Mucosa of gallbladder (tissue), 1 donor: ENCODE results near the gene OLFM1. TPM values are rescaled to one million over a fixed set of nuclear protein-coding genes. Genes with fewer than 3 reads are reported as not detected.
"Not testable (repeated sequence)": the region's sequence is repeated elsewhere in the genome, so short reads cannot be mapped to it uniquely, and the experiment has no call there.

ENCODE experiments used
- DNase-seq: peaks from one replicate; pipeline ENCODE4 v3.0.0-alpha.2; 2020; ENCODE audit warnings: low spot score
- total RNA-seq: library from RNA; stranded (reverse); gene quantifications from one replicate; pipeline ENCODE4 v1.2.1, GENCODE V29; 2021
- donor health status: DM: no; HTN: no; CAD: no.

OLFM1 gene
- total RNA-seq, 1 donor from 2014 or later, result 13.4 TPM

DNA sequence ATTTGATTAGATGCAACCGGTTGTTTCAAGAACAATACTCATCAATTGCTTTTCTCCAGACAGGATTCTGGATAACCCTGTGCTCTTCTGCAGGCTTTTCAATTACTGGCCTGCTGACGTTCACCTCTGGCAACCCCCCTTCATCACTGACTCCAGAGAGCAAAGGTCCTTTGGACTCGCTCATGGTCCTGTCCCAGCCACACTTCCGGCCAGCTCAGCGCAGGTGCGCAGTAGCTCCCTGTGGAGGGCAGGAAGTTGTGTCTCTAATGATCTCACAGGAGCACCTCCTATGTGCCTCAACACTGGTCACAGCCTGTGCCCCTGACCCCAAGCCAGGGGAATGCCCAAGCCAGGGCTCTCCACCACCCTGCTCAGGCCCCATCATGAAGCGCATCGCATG is 44.0 kb downstream of the OLFM1 start:
- no peak for DNase-seq

DNA sequence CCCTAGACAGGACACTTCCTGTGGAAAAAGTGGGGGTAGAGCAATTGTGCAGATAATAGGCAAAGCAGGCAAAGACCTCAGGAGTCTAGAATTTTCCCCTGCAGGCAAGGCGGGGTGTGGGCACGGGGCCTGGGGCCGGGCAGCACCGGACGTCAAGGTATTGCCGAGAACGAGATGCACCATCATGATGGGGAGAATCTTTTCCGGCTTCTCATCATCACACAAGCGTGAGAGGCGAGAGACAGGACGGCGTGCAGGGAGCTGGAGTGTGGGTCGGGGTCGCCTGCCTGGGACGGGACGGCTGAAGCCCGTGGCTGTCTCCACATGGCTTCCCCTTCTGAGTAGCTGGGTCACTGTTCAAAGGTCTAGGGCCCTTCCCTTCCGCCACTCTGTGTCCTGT is 44.5 kb downstream of the OLFM1 start:
- no peak for DNase-seq

DNA sequence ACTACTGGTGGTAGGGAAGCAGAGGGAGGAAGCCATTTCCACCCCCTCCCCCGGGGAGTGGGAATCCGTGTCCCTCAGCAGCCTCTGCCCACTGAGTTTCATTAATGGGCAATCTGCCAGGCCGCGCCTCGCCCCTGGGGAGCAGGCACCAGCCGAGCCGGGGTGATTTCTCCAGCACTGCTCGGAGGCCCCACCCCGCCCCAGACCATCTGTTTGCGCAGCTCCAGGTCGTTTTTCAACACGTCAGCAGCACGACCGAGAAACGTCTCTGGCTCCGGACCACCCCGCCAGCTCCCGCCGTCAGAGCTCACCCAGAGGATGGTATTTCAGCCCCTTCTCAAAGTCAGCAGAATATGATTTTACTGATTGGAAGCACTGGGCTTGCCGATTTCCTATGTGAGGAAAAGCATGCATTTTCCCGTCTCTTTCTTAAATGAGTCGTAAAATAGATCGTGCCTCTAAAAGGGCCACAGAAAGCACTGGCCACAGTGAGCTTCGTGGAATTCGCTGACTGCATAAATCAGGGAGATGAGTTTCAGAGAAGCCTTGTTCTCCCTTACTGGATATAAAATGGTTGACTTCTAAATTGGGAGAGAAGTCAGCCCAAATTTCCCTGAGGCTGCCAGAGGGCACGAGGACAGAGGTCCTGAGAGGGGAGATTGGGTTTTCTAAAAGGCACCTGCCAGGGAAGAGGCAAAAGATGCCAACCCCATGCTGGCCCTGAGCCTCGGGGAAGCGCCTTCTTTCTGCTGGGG is 47.0 kb downstream of the OLFM1 start:
- no peak for DNase-seq

DNA sequence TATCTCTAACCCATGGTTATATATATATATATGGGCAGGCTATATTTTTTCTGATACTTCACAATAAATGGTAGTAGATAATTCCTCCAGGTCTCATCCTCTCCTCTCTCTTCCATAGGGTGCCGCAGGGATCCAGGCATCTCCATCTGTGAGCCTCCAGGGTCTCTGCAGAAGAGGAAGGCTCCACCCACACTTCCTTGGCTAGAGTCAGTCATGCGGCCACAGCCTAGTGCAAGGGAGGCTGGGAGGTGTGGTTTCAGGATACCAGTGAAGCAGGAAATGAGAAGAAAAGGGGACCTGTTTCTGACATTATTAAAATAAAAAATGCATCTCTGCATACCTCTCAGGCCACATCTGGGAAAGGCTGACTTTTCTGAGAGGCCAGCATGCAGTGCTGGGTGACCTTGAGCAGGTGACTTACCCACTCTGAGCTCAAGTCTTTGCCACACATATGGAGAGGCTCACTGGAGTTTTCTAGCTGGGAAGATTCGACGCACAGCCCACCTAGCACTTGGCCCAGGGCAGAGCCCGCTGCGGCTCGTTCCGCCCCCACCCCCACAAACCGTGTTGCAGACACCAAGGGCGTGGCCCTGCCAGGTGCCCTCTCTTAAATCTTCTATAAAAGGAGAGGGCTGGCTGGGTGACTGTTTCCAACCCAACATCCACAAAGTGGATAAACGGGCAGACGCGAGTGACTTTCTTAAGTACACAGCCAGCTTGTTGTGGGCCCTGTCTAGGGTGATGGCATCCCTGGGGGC is 47.9 kb downstream of the OLFM1 start:
- no peak for DNase-seq

DNA sequence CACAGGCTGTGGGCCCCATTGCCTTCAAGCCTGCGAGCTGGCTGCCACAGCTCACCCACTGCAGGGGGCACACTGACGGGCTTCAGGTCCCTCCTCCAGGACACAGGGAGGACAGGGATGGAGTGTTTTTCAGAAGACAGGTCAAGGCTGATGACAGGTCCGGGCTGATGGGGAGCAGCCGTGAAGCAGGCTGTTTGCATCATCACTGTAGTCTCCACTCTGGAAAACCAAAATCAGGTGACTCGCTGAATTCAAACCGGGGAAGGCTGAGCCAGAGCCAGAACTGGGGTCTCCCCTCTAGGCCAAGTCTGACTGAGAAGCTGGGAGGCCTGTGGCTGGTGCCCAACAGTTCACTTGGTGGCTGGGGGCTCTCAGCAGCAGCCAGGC is 48.5 kb downstream of the OLFM1 start:
- DNase-seq, result no peak

DNA sequence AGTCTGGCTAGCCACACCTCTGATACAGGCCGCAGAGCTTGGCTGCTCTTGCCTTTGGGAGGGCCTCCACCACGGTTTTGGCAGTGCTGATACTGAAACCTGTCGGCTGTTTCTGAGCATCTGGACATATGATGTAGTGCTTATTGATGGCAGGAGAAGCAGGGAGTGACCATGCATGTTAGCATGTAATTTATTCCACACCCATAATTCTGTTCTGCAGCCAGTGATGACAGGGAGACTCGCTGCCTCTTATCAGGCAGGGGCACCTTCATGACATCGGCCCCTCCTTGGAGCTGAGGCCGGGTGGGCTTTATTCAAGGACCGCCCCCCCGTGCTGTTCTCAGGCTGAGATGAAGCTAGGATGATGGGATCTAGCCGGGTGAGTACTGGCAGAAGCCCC is 49.0 kb downstream of the OLFM1 start:
- DNase-seq, result no peak

DNA sequence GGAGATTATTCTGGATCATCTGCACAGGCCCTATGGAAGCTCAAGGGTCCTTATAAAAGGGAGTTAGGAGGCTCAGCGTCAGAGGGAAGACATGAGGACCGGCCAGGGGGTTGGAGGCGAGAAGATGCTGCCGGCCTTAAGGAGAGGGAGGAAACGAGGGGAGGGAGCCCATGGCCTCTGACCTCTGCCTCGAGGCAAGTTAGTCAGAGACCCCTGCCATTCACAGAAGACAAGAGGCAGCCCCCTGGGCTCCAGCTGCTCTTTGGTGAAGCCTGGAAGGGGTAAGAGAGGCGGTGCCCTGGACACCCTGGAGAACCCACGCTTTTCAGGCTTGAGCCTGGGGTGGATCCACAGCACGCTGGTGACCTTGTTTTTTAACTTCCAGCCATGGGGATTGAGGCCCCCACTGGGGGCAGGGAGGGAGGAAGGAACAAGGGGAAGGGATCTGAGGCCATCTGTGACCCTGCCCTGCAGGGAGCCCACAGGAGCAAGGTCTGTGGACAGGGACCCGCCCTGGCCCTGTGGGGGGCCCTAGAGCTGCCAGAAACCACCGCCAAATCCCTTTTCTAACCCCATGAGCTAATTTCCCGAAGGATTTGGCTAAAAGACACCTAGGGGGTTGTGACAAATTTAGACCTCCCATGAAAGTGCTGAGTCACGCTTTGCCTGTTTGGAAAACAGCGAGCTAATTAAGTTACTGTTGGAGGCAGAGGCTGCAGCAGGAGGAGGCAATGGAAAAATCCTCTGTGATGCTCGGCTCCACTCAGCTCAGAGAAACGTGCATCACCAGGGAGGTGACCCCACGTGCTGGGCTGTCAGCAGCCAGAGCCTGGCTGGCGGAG is 49.7 kb downstream of the OLFM1 start:
- no peak for DNase-seq

DNA sequence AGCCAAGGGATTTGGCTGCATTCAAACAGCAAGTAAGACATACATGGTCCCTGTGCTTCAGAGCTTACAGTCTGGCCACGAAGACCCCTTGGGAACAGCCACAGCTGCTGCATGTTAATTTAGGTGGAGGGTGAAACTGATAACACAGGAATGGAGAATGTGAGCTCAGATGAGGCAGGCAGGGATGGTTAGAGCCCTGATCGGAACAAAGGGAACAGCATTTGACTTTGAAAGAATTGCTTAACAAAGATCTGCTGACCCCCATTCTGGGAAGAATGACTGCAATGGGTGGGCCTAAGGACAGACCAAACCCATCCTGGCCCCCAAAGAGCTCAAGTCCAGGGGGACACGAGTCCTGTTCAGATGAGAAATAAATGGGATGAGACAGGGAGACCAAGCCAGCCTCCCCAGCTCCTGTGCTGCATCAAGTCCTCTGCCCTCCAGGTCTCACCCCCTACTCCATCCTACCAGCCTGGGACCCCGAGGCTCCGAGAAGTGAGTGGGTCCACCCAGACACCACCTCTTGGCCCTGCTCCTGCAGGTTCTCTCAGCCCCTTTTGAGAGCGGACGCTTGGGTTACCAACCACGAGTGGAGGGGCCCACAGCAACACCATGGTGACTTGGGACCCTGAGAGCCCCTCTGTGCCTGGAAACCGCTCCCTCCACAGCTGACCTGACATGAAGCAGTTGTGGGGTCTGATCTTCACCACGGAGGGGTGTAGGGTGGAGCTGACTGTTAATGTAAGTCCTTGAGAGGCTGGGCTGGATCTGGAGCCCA is 50.8 kb downstream of the OLFM1 start:
- no peak for DNase-seq

DNA sequence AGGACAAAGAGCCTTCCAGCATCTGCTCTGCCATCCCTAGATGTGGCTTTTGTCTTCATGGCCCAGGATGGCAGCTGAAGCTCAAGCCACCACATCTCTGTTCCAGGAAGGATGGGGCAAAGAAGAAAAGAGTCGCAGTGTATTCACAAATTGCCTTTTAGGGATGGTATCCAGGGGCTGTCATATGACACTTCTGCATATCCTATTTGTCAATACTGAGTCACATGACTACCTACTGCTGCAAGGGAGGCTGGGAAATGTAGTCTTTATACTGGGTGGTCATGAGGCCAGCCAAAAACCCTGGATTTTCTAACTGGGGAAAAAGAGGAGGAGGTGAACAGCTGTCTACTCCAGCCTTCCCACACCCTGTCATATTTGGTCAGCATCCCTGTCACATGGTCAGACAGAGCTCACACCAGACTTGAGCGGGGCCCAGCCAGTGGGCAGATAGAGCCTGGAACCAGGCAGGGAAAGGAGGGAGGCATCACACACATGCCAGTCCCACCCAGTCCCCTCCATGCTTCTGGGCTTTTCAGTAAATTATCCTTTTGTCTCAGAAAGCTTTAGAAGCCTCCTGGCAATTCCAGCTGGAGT is 52.0 kb downstream of the OLFM1 start:
- no peak for DNase-seq

DNA sequence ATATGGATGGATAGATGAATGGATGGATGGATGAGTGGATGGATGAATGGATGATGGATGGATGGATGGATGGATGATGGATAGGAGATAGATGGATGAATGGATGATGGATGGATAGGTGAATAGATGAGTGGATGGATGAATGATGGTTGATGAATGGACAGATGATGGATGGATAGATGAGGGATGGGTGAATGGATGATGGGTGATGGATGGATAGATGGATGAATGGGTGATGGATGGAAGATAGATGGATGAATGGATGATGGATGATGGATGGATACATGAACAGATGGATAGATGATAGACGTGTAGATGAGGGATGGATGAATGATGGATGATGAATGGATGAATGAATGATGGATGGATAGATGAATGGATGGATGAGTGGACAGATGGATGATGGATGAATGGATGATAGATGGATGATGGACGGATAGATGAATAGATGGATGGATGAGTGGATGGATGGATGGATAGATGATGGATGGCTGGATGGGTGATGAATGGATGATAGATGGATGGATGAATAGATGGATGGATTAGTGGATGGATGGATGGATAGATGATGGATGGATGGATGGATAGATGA is 53.8 kb downstream of the OLFM1 start:
- DNase-seq, result no peak

DNA sequence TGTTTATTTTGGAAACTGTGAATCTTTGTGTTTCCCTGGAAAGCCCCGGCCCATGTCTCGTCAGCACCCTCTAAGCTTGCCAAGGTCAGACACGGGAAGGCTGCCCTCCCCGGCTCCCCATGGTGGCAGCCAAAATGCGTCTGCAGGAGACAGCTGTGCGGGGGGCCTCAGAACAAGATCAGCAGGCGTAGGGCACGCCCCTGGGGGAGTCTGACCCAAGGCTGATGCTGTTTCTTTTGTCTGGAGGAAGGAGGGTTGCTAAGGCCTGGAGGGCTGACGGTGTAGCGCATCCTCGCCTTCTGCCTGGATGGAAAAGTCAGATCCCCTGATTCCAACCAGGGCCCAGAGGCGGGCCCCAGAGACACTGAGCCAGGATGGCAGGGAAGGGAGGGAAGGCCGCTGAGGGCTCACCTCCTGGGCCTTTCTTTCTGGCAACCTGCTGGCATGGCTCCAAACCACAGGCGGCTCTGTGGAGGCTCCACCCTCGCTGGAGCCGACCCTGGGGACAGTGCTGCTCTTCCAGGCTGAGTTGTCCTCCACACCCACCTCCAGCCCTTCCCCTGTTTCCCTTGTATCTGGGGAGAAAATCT is 57.2 kb downstream of the OLFM1 start:
- DNase-seq, result no peak

DNA sequence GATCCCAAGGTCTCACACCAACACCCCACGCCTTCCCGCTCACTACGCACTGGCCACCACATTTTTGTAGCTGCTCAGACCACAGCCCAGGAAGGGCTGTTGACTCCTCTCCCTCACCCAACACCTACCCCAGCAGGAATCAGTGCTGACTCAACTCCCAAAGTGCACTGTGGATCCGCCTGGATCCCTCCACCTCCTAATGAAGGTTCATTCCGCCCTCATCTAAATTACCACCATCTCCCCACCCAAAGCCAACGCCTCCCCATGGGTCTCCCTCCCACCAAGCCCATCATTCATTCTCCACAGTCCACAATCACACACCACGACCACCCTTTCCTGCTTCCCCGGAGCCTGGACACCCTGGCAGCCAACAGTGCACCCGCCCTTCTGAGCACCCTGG is 57.8 kb downstream of the OLFM1 start:
- no peak for DNase-seq

DNA sequence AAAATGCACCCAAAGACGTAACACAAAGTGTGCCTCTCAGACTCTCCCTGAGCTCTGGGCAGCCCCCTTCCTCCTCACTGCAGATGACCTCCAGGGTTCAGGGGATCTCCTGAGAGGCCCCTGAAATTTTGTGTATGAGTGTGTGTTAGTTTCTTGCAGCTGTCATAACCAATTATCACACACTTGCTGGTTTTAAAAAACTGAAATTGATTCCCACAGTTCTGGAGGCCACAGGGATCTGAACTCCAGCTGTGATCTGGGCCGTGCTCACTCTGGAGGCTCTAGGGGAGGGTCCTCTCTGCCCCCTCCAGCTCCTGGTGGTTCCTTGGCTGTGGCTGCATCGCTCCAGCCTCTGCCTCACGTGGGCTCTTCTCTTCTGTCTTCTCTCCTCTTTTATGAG is 58.8 kb downstream of the OLFM1 start:
- no peak for DNase-seq

DNA sequence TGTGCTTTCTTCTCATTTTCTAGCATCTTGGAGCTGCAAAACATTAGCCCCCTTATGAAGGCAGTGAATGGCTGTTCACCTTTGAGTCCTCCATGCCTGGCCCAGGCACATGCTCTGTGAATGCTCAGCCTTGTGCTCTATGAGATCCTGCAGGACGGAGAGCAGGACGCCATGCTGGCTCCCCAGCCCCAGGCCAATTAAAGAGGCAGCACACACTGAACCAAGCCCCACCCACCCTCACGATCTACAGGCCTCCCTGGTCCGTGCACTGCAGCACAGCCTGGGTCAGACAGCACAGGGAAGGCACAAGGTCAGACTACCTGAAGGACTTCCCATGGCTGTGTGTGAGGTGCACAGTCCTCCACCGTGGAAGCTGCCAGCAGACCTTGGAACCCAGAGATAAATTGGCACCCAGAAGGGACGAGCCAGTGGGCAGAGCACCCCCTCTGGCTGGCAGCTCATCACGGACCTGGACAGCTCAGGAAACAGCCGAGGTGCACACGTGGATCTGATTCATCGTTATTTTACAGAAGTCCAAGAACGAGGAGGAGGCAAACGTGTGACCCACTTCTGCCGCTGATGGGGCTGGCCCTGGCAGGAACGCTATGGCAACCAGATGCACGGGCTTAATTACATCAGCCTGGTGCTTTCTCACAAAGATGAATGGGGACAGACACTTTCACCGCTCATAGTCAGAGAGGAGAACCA is 59.5 kb downstream of the OLFM1 start:
- DNase-seq, result no peak

DNA sequence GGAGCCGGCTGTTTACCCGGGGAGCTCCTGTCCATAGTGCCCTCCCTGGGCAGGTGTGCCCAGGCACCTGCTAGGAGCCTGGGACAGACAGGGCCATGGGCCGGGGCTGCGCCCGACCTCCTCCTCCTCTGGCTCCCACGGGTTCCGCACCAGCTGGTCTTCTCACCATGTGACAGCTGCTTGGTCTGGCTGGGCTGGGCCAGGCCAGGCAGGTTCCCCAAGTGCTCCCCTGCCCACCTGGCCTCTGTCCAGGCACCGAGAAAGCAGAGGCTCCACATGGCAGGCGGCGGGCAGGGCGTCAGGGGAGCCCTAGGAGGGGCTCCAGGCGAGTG is 60.0 kb downstream of the OLFM1 start:
- no peak for DNase-seq

DNA sequence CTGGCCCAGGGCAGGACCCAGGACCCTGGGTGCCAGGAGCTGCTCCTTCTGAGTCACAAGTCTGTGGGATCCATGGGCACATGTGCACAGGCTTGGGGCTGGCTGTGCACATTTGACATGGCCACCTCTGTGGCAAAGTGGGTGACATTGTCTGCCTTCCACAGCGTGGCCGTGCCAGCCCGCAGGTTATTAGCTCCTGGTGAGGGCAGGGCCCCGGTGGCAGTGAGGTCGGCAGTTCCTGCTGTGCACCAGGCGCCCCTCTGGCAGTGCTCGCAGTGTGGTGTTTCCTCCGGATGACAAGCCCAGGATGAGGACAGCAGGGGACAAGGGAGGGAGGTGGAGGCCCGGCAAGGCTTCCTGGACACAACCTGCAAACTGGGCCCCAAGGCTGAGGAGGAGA is 60.5 kb downstream of the OLFM1 start:
- no peak for DNase-seq

DNA sequence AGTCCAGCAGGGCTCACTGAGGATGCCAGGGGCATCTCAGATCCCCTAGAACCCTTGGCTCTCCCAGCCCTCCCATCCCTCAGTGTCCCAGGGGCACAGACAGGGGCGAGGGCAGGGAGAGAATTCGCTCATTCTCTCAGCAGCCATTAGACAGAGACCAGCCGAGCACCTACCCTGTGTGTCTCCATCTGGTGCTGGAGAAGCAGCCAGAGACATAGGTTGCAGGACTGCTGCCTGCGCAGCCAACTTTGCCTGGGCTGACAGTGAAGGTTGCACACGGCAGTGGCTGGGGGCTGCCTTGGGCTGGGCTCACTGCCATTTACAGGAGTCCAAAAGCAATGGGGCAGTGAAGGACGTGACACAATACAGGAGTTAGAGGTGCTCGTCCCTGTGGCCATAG is 60.9 kb downstream of the OLFM1 start:
- DNase-seq, result no peak

DNA sequence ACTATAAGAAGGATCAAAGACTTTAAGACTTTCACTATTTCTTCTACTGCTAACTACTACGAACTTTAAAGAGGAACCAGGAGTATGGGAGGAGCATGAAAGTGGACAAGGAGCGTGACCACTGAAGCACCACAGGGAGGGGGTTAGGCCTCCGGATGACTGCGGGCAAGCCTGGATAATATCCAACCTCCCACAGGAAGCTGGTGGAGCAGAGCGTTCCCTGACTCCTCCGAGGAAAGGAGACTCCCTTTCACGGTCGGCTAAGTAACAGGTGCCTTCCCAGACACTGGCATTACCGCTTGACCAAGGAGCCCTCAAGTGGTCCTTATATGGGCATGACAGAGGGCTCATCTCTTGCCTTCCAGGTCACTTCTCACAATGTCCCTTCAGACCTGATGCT is 62.4 kb downstream of the OLFM1 start:
- DNase-seq, result not testable (repeated sequence)

DNA sequence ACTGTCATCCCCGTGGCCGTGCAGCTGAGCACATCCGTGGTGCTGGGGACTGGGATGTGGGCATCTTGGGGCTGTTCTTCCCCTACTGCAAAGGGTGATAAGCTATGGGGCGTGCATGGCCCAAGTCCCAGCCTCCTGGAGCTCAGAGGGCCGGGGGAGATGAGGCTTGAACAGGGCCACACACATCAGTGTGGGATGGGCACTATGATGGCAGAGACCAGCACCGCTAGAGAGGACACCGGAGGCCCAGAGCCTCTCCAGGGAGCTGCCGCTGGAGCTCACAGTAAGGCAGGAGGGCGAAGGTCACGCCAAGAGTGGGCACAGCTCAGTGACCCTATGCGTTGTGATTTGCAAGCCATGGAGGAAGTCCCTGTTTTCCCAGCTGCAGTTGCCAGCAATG is 63.5 kb downstream of the OLFM1 start:
- DNase-seq, result no peak
